ENCODE measurements around the gene HOXA13. TPM values are rescaled to one million over a fixed set of nuclear protein-coding genes. Genes with fewer than 3 reads are reported as not detected.

Gene HOXA13
- total RNA-seq, 1 experiment from 2014 or later, result not detected

GRCh38 chr7:27202018-27202861 lies 2.3 kb upstream of the HOXA13 start:
- Histone ChIP-seq H3K56ac (ENCODE audit: insufficient read length, low read depth, low read length) (no peak overlapping the region), H2AFZ (ENCODE audit: low read length) (no peak overlapping the region), H2BK20ac (ENCODE audit: low read depth, low read length, poor library complexity, severe bottlenecking) (no peak overlapping the region), H2BK5ac (ENCODE audit: insufficient read length, low read length) (no peak overlapping the region), H3K9ac (ENCODE audit: extremely low read depth, insufficient read length, low read length) (no peak overlapping the region), H4K8ac (replicated peaks; ENCODE audit: insufficient read length, low read depth, low read length) (no peak overlapping the region), H4K91ac (ENCODE audit: insufficient read length, low read depth, low read length) (no peak overlapping the region), H4K20me1 (ENCODE audit: control insufficient read depth, insufficient read depth, insufficient read length) (no peaks in the 10 kb centered on the region), H3K23ac (ENCODE audit: insufficient read length, low read depth, low read length) (no peak overlapping the region), H3K4me1 (ENCODE audit: insufficient read depth, low read length) (no peaks in the 10 kb centered on the region), H3K4me2 (ENCODE audit: insufficient read depth, insufficient read length, low read length) (no peak overlapping the region), H3K27me3 (ENCODE audit: insufficient read depth, low read length) (peaks cover 93% of the 10 kb centered on the region), H2BK120ac (ENCODE audit: low read depth, low read length, poor library complexity, severe bottlenecking) (no peak overlapping the region), H3K79me2 (ENCODE audit: insufficient read depth, low read length) (no peaks in the 10 kb centered on the region), H3K27ac (ENCODE audit: insufficient read length, low read depth, low read length) (no peak overlapping the region), H4K5ac (ENCODE audit: insufficient read length, low read depth, low read length) (no peak overlapping the region), H2BK12ac (ENCODE audit: insufficient read length, low read depth, low read length) (no peak overlapping the region), H2BK15ac (ENCODE audit: low read depth, low read length) (no peak overlapping the region), H3T11ph (ENCODE audit: low read length) (no peak overlapping the region), H3K23me2 (ENCODE audit: insufficient read length, low read depth, low read length, poor library complexity, severe bottlenecking) (no peaks in the 10 kb centered on the region), H3K18ac (ENCODE audit: insufficient read length, low read depth, low read length) (no peak overlapping the region), H3K9me3 (ENCODE audit: control insufficient read depth, low read depth, low read length) (no peaks in the 10 kb centered on the region), H3K4ac (ENCODE audit: low read depth, low read length) (no peak overlapping the region), H2AK5ac (ENCODE audit: insufficient read length, low read length) (no peak overlapping the region), H3K79me1 (ENCODE audit: insufficient read depth, low read depth, low read length, poor library complexity, severe bottlenecking) (no peaks in the 10 kb centered on the region), H3K14ac (ENCODE audit: insufficient read depth, low read length) (no peak overlapping the region)
- Mint-ChIP-seq H3K9me3 (peaks cover 7 to 11% of the 10 kb centered on the region in 2 experiments; a peak in 4 of 5 replicates), H3K27ac (no peak overlapping the region), H3K4me3 (peak overlapping the region in 1 of 2 experiments; percentile 59; a peak in 1 of 5 replicates), H3K27me3 (ENCODE audit: low read depth) (peaks cover 95% of the 10 kb centered on the region), H3K36me3 (ENCODE audit: insufficient read depth in 1 of 3, low read depth in 3 of 3) (peaks cover 0 to 2% (median 0%) of the 10 kb centered on the region in 3 experiments; a peak in 2 of 7 replicates), H3K4me1 (peaks cover 8 to 23% of the 10 kb centered on the region in 2 experiments; a peak in 3 of 4 replicates)
- no peak for TF ChIP-seq CTCF (conservative IDR thresholded peaks at IDR 0.05)
- DNase-seq, result no peak
- WGBS (ENCODE audit: extremely low coverage, insufficient read length, low lambda C conversion rate), result no CpG with 5 or more reads among the region's 30 CpGs

All from H9 (cell line).